K562 (cell line): Measurements from ENCODE around the gene B4GALT4. TPM values are rescaled to one million over a fixed set of nuclear protein-coding genes. Genes with fewer than 3 reads are reported as not detected.

Experiments
- CAMTA2 ChIP-seq: fragments of 250-450 bp; sonication (Bioruptor Pico); conservative IDR thresholded peaks from 2 replicates; pipeline ENCODE4 v1.5.1; 2022
- EGR1 ChIP-seq: fragments of 450-650 bp; conservative IDR thresholded peaks from 2 replicates; pipeline ENCODE4 v1.6.1; 2017; ENCODE audit warnings: mild to moderate bottlenecking
- HMGN3 ChIP-seq: IDR thresholded peaks from 2 replicates; pipeline ENCODE4 v1.6.1; 2011; ENCODE audit warnings: borderline replicate concordance, low read depth, mild to moderate bottlenecking, mixed read lengths, low read length; ENCODE audit not compliant: insufficient read length; ENCODE audit errors: extremely low read depth
- HMGXB4 ChIP-seq: sonication (generic); formaldehyde crosslinking; IDR thresholded peaks from 2 replicates; pipeline ENCODE4 v1.8.1; 2023; ENCODE audit warnings: mild to moderate bottlenecking, missing genetic modification reagents
- SUPT5H ChIP-seq: fragments of 450-650 bp; IDR thresholded peaks from 2 replicates; pipeline ENCODE4 v1.6.1; 2016
- TAF9B ChIP-seq: fragments of 450-650 bp; IDR thresholded peaks from 2 replicates; pipeline ENCODE4 v1.6.1; 2018; ENCODE audit warnings: mild to moderate bottlenecking; ENCODE audit not compliant: partially characterized antibody
- ZNF407 ChIP-seq: fragments of 450-650 bp; IDR thresholded peaks from 2 replicates; pipeline ENCODE4 v1.6.1; 2016; ENCODE audit warnings: low read depth
- ZNF592 ChIP-seq: fragments of 450-650 bp; IDR thresholded peaks from 2 replicates; pipeline ENCODE4 v1.6.1; 2017; ENCODE audit warnings: antibody characterized with exemption, mild to moderate bottlenecking
- polyA plus RNA-seq, 8 experiments: library from polyadenylated mRNA; depleted of rRNA in 4 of 8; stranded (reverse) in 5 of 8; unstranded in 3 of 8; fragments of >200 nt; fragmentation: Nextera tagmentation in 2 of 8; fragmentation: Illumina TruSeq in 1 of 8; extraction: Ambion mirVana in 2 of 8; extraction: Trizol in 1 of 8; gene quantifications; 2 replicates each; pipeline versions ENCODE4 v1.2.1 to v1.2.3, GENCODE V29; 2011 to 2014; ENCODE audit warnings: inconsistent platforms in 1 of 8, missing spikeins in 1 of 8
- total RNA-seq, 7 experiments: library from RNA; depleted of rRNA in 6 of 7; stranded (reverse); fragments of >200 nt in 6 of 7; fragmentation: Illumina TruSeq in 2 of 7; extraction: Trizol in 2 of 7; gene quantifications; 2 replicates each; pipeline versions ENCODE4 v1.2.1 to v1.2.3, GENCODE V29; 2011 to 2021; ENCODE audit warnings: low replicate concordance in 1 of 7
- TF ChIP-seq, protein P1 (sequence below): IDR thresholded peaks from 2 replicates; pipeline ENCODE4 v1.6.1; 2012; ENCODE audit warnings: low read depth, low read length, improper control_type of control experiment, borderline replicate concordance

Gene B4GALT4
- total and polyA plus RNA-seq, 9 of the 15 experiments (the other 6 are each of a cell fraction or from before 2014, with no cell fraction given) = 8.2 to 17.8 (median 12.2) TPM

DNA sequence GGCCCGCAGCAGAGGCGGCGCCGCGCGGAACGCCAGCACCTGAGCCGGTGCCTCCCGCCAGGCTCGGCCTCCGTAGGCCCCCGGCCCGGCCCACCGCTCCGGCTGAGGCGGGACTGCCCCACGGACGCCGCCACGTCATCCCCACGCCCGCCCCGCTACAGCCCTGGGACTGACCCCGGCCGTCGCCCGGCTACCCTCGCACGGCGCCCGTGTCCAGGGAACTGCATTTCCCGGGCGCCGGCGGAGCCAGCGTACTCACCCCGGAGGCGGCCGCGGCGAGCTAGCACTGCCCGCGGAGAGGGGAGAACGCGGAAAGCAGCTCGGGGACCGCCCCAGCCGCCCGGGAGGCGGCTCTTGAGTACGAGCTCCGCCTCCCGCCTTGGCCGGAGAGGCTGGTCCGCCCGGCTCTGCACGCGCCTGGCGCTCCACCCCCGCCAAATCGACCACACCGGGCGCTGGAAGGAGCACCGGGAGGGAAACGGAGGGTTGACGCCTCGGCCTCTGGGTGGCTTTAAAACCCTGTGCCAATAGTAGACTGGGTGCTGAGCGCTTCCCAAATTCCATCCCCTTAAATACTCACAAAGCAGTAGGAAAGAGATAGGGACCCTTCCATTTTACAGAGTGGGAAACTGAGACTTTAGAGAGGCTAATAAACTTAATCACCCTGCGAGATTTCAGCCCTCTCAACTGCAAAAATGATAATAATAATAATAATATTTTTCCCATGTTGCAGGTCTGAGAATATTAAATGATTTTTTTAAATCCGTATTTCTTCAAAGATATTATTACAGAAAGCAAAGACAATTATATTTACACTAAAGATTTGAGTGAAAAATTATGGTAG, at the start of gene B4GALT4 (continued):
- TF ChIP-seq EGR1 (peak; percentile 76), HMGXB4 (CRISPR knock-in tag) (no peak), SUPT5H (peak; percentile 71), CAMTA2 (CRISPR knock-in tag) (no peak), TAF9B (no peak), ZNF592 (0 out of 2 replicates have a peak, but pooled peaks have one; percentile 14), HMGN3 (peak; percentile 67), ZNF407 (peak; percentile 68)
- TF ChIP-seq, protein P1, sequence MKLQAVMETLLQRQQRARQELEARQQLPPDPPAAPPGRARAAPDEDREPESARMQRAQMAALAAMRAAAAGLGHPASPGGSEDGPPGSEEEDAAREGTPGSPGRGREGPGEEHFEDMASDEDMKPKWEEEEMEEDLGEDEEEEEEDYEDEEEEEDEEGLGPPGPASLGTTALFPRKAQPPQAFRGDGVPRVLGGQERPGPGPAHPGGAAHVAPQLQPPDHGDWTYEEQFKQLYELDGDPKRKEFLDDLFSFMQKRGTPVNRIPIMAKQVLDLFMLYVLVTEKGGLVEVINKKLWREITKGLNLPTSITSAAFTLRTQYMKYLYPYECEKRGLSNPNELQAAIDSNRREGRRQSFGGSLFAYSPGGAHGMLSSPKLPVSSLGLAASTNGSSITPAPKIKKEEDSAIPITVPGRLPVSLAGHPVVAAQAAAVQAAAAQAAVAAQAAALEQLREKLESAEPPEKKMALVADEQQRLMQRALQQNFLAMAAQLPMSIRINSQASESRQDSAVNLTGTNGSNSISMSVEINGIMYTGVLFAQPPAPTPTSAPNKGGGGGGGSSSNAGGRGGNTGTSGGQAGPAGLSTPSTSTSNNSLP = no peak
